Breast epithelium (tissue), 4 donors: ENCODE results near the gene ASCC3. TPM values are rescaled to one million over a fixed set of nuclear protein-coding genes. Genes with fewer than 3 reads are reported as not detected.

Source experiments
- DNase-seq, 2 donors: peaks; one replicate each; pipeline ENCODE4 v3.0.0-alpha.2; 2019; ENCODE audit warnings: low spot score in 2 of 2
- H3K27ac ChIP-seq, 2 donors: fragments of 200-600 bp; sonication (generic) in 1 of 2; one replicate each; pipeline ENCODE4 v1.5.1; 2016 to 2019; ENCODE audit warnings: mild to moderate bottlenecking in 1 of 2
- H3K27me3 ChIP-seq, 2 donors: fragments of 200-600 bp; sonication (generic) in 1 of 2; one replicate each; pipeline versions ENCODE4 v1.5.1 to v1.6.0; 2017 to 2019; ENCODE audit warnings: control low read depth in 1 of 2, mild to moderate bottlenecking in 1 of 2
- H3K36me3 ChIP-seq: fragments of 200-600 bp; one replicate; pipeline ENCODE4 v1.5.1; 2019
- H3K4me1 ChIP-seq, 2 donors: fragments of 200-600 bp; sonication (generic); one replicate each; pipeline ENCODE4 v1.5.1; 2016 to 2019; ENCODE audit warnings: control low read depth in 1 of 2
- H3K4me3 ChIP-seq, 3 donors: fragments of 200-600 bp; sonication (generic); 1 replicate in 2 of 3; 2 replicates in 1 of 3; pipeline ENCODE4 v1.5.1; 2016 to 2019; ENCODE audit warnings: mild to moderate bottlenecking in 3 of 3, moderate library complexity in 2 of 3
- H3K9me3 ChIP-seq, 2 donors: fragments of 200-600 bp; sonication (generic) in 1 of 2; one replicate each; pipeline ENCODE4 v1.5.1; 2016 to 2019; ENCODE audit warnings: control low read depth in 1 of 2
- CTCF ChIP-seq, 3 donors: fragments of 450-650 bp; IDR thresholded peaks; one replicate each; pipeline ENCODE4 v1.5.1; 2016 to 2017; ENCODE audit warnings: antibody characterized with exemption in 3 of 3, mild to moderate bottlenecking in 3 of 3, moderate library complexity in 3 of 3
- POLR2A ChIP-seq: fragments of 450-650 bp; IDR thresholded peaks from one replicate; pipeline ENCODE4 v1.6.1; 2016; ENCODE audit warnings: antibody characterized with exemption, mild to moderate bottlenecking, moderate library complexity
- POLR2AphosphoS5 ChIP-seq, 3 donors: sonication (generic); formaldehyde crosslinking; IDR thresholded peaks; one replicate each; pipeline ENCODE4 v1.6.1; 2017; ENCODE audit warnings: antibody characterized with exemption in 3 of 3
- intact Hi-C: fragments of 100-400 bp; cut with DNase I; formaldehyde crosslinking; loops from one replicate; pipeline ENCODE4 v1.15.1; 2023; ENCODE audit warnings: low total_unique reads
- total RNA-seq, 3 donors: library from RNA; depleted of rRNA; stranded (reverse); fragments of >200 nt; gene quantifications; one replicate each; pipeline ENCODE4 v1.1.0, GENCODE V29; 2016

Gene ASCC3
- total RNA-seq, 3 donors from 2014 or later: 23.5 to 49.3 (median 44.6) TPM

- Histone ChIP-seq H3K27ac (no peak overlapping the region), H3K36me3 (no peaks in the 10 kb centered on the region), H3K9me3 (no peaks in the 10 kb centered on the region), H3K4me3 (no peak overlapping the region), H3K27me3 (no peaks in the 10 kb centered on the region), H3K4me1 (no peaks in the 10 kb centered on the region)
- TF ChIP-seq POLR2A: no peak
- no peak for TF ChIP-seq POLR2AphosphoS5 (IDR thresholded peaks at IDR 0.05)
- TF ChIP-seq CTCF (IDR thresholded peaks at IDR 0.05): no peak
- intact Hi-C loops: no loop called here
- no peak for DNase-seq
Measured at GRCh38 chr6:100700009-100700408, 181.1 kb downstream of the ASCC3 start.

GRCh38 chr6:100695445-100695844 is 185.7 kb downstream of the ASCC3 start:
- DNase-seq: no peak
- H3K4me3 ChIP-seq: no peak overlapping the region
- intact Hi-C loops: no loop called here
- no peaks in the 10 kb centered on the region for H3K36me3 ChIP-seq
- no peaks in the 10 kb centered on the region for H3K9me3 ChIP-seq
- H3K4me1 ChIP-seq: no peaks in the 10 kb centered on the region
- no peaks in the 10 kb centered on the region for H3K27me3 ChIP-seq
- no peak overlapping the region for H3K27ac ChIP-seq
- TF ChIP-seq CTCF (IDR thresholded peaks at IDR 0.05): no peak
- no peak for TF ChIP-seq POLR2A
- TF ChIP-seq POLR2AphosphoS5 (IDR thresholded peaks at IDR 0.05): no peak

- Histone ChIP-seq H3K4me3 (no peak overlapping the region), H3K27me3 (no peaks in the 10 kb centered on the region), H3K9me3 (no peaks in the 10 kb centered on the region), H3K27ac (no peak overlapping the region), H3K4me1 (no peaks in the 10 kb centered on the region), H3K36me3 (no peaks in the 10 kb centered on the region)
- intact Hi-C loops: no loop called here
- no peak for DNase-seq
- no peak for TF ChIP-seq CTCF (IDR thresholded peaks at IDR 0.05)
- no peak for TF ChIP-seq POLR2AphosphoS5 (IDR thresholded peaks at IDR 0.05)
- TF ChIP-seq POLR2A: no peak
Measured at GRCh38 chr6:100693249-100693927, 187.7 kb downstream of the ASCC3 start.

- Histone ChIP-seq H3K36me3 (no peaks in the 10 kb centered on the region), H3K27ac (no peak overlapping the region), H3K27me3 (no peaks in the 10 kb centered on the region), H3K4me1 (no peaks in the 10 kb centered on the region), H3K4me3 (no peak overlapping the region), H3K9me3 (no peaks in the 10 kb centered on the region)
- intact Hi-C loops: no loop called here
- TF ChIP-seq POLR2AphosphoS5 (IDR thresholded peaks at IDR 0.05): no peak
- DNase-seq: no peak
Measured at GRCh38 chr6:100691972-100692371, 189.2 kb downstream of the ASCC3 start.

GRCh38 chr6:100686216-100686615 is 194.9 kb downstream of the ASCC3 start:
- Histone ChIP-seq H3K36me3 (no peaks in the 10 kb centered on the region), H3K4me3 (no peak overlapping the region), H3K9me3 (no peaks in the 10 kb centered on the region), H3K27me3 (no peaks in the 10 kb centered on the region), H3K4me1 (no peaks in the 10 kb centered on the region), H3K27ac (no peak overlapping the region)
- intact Hi-C loops: no loop called here
- no peak for DNase-seq
- no peak for TF ChIP-seq POLR2A
- TF ChIP-seq CTCF (IDR thresholded peaks at IDR 0.05): no peak
- TF ChIP-seq POLR2AphosphoS5 (IDR thresholded peaks at IDR 0.05): no peak
